Measurements from ENCODE around the gene HBA2. TPM values are rescaled to one million over a fixed set of nuclear protein-coding genes. Genes with fewer than 3 reads are reported as not detected.
"Not testable (repeated sequence)": the region's sequence is repeated elsewhere in the genome, so short reads cannot be mapped to it uniquely, and the experiment has no call there.

Gene HBA2
- total RNA-seq, 1 experiment from 2014 or later: 3.3 TPM

DNA sequence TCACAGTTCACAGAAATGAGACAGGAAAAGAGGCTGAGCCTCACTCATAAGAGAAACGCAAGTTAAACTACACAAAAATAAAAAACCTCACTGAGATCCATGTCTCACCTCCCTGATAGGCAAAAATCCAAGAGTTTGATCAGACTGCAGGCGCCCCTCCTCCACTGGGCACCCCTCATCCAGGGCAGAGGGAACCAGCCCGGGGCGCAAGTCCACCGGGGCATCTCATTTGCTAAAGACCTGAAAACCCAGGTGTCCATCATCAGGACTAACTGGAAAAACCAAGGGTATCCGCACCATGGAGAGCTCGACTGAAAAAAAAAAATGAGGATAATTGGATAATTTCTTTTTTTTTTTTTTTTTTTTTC lies 17.7 kb upstream of the HBA2 start:
- no peak for DNase-seq (ENCODE audit: low spot score)

DNA sequence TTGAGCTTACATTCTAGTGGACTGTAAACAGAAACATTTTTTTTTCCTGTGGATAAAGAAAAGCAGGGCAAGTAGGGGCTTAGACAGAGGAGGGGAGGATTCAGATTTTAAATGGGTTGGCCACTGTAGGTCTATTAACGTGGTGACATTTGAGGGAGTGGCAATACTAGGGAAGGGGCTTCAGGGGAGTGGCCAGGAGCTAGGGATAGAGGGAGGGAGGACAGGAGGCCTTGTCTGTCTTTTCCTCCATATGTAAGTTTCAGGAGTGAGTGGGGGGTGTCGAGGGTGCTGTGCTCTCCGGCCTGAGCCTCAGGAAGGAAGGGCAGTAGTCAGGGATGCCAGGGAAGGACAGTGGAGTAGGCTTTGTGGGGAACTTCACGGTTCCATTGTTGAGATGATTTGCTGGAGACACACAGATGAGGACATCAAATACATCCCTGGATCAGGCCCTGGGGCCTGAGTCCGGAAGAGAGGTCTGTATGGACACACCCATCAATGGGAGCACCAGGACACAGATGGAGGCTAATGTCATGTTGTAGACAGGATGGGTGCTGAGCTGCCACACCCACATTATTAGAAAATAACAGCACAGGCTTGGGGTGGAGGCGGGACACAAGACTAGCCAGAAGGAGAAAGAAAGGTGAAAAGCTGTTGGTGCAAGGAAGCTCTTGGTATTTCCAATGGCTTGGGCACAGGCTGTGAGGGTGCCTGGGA lies 13.4 kb upstream of the HBA2 start:
- DNase-seq (ENCODE audit: low spot score): no peak

- not testable (repeated sequence) for DNase-seq (ENCODE audit: low spot score)
These were observed 12.4 kb upstream of the HBA2 start for GRCh38 chr16:160242-160641.

DNA sequence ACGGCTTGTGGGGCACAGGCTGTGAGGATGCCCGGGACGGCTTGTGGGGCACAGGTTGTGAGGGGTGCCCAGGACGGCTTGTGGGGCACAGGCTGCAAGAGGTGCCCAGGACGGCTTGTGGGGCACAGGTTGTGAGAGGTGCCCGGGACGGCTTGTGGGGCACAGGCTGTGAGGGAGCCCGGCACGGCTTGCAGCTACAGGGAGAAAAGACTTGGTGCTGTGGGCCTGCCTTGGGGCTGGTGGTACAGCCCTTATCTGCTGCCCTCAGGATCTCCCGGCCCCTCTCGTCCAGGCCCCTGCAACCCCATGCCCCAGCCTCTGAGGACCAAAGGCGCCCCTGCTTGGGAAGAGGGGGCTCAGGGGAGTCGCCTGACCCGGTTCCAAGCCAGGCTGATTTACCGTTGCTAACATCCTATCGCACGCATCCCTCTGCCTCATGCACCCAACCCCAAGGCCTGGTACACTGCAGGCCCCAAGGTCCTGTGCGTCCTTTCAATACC lies 11.9 kb upstream of the HBA2 start:
- no peak for DNase-seq (ENCODE audit: low spot score)

- no peak for DNase-seq (ENCODE audit: low spot score)
These were observed 10.2 kb upstream of the HBA2 start for GRCh38 chr16:162271-162991.

DNA sequence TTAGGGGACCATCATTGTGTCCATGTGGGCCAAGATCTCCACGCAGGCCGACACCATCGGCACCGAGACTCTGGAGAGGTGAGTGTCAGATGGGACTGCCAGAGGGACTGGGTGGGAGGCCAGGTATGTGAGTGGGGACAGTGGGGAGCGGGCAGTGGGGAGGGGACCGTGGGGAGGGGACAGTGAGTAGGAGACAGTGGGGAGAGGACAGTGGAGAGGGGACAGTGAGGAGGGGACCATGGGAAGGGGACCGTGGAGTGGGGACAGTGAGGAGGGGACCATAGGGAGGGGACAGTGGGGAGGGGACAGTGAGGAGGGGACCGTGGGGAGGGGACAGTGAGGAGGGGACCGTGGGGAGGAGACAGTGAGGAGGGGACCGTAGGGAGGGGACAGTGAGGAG lies 9.5 kb upstream of the HBA2 start:
- not testable (repeated sequence) for DNase-seq (ENCODE audit: low spot score)

DNA sequence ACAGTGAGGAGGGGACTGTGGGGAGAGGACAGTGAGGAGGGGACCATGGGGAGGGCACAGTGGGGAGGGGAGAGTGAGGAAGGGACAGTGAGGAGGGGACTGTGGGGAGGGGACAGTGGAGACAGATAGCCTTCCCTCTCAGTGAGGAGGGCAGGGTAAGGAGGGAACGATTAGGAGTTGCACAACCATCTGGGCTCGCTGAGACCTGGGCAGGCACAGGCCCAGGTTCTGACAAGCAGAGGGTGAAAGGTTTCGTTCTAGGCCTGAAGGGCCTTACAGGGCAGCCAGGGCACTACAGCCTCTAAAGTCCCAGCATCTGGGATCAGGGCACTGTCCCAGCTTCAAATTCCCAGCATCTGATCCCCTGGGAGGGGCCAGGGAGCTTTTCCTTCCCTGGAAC lies 9.0 kb upstream of the HBA2 start:
- DNase-seq (ENCODE audit: low spot score): not testable (repeated sequence)

- not testable (repeated sequence) for DNase-seq (ENCODE audit: low spot score)
These were observed 8.4 kb upstream of the HBA2 start for GRCh38 chr16:164134-164823.

GRCh38 chr16:164827-165538 lies 7.7 kb upstream of the HBA2 start:
- no peak for DNase-seq (ENCODE audit: low spot score)

DNA sequence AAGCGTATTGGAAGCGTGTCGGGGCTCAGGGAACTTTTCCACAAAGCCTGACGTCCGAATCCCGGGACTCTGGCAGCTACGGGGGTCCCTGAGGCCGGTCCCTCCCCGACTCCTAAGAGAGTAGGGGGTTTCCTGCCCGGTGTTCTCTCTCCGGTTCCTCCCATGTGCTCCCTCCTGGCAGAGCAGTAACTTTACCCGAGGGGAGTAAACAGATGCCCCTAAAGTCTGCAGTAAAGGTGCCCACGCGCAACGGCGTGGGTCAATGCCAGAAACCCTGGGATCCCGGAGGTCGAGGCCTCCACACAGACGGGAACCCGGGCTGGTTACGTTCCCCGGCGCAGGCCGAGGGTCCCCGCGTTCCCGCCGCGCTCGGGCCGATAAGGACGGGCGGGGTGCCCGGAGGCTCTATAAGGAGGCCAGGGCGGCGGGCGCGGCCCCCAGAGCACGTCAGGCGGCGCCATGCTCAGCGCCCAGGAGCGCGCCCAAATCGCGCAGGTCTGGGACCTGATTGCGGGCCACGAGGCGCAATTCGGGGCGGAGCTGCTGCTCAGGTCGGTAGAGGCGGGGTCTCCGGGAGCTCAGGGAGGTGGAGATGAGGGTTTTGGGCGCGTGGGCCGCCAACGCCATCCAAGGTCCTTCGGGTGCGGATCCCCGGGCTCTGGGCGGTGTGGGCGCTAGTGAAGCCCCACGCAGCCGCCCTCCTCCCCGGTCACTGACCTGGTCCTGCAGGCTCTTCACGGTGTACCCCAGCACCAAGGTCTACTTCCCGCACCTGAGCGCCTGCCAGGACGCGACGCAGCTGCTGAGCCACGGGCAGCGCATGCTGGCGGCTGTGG lies 6.9 kb upstream of the HBA2 start, which contains the start of gene HBM:
TSS of gene HBM (plus strand) at position 440 of the 836 bp plus-strand sequence. CDS start at position 460, 20 bp downstream.
- no peak for DNase-seq (ENCODE audit: low spot score)

DNA sequence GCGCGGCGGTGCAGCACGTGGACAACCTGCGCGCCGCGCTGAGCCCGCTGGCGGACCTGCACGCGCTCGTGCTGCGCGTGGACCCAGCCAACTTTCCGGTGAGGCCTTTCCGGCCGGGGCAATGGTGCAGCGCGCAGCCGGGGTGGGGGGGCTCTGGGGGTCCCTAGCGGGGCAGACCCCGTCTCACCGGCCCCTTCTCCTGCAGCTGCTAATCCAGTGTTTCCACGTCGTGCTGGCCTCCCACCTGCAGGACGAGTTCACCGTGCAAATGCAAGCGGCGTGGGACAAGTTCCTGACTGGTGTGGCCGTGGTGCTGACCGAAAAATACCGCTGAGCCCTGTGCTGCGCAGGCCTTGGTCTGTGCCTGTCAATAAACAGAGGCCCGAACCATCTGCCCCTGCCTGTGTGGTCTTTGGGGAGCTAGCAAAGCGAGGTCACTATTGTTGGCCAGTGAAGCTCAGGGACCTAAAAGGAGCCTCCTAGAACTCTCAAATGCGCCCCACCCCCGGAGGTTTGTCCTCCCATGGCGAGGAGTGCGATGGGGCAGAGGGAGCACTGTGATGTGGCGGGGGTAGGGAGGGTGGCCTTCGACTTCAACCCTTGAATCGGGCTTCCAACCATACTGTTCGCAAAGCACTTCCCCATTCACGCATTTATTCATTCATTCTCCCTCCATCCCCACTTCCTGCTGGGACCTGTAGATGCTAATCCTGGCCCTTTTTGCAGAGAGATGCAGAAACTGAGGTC lies 6.1 kb upstream of the HBA2 start:
- no peak for DNase-seq (ENCODE audit: low spot score)

DNA sequence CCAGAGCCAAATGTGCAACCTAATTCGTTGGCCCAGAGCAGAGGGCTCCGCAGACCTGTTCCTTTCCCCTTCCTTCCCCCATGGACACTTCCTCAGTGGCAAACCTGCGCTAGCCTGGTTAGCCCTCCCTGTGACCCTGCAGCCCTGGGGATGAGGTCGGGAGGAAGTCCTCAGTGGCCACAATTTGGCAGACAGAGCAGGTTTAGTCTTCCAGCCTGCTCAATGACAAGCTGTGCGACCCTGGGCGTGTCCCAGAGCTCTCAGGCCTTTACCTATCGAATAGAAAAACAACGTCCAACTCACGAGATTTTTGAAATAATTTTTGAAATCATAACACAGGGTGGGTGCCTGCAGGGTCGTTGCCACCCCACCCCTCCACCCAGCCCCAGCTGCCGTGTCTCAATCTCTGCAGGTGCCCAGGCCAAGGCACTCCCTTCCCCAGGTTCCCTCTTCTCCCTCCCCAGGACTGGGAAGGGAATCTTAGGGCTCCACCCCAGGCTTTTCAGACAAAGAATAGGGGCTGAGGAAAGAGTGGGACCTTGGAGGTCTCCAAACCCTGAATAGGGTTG lies 5.5 kb upstream of the HBA2 start:
- DNase-seq (ENCODE audit: low spot score): no peak

GRCh38 chr16:168424-168823 lies 4.3 kb upstream of the HBA2 start:
- DNase-seq (ENCODE audit: low spot score): no peak

DNA sequence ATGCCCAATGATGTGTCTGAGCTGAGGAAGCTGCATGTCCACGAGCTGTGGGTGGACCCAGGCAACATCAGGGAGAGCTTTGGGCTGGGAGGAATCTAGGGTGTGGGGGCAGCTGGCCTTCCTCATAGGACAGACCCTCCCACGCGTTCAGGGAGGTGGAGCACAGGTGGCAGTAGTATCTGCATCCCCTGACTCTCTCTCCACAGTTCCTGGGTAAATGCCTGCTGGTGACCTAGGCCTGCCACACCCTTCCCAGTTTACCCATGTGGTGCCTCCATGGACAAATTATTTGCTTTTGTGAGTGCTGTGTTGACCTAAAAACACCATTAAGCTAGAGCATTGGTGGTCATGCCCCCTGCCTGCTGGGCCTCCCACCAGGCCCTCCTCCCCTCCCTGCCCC lies 3.7 kb upstream of the HBA2 start:
- no peak for DNase-seq (ENCODE audit: low spot score)

GRCh38 chr16:170088-170507 lies 2.6 kb upstream of the HBA2 start:
- DNase-seq (ENCODE audit: low spot score): not testable (repeated sequence)

- DNase-seq (ENCODE audit: low spot score): no peak
These were observed 1.9 kb upstream of the HBA2 start for GRCh38 chr16:170788-171187.

DNA sequence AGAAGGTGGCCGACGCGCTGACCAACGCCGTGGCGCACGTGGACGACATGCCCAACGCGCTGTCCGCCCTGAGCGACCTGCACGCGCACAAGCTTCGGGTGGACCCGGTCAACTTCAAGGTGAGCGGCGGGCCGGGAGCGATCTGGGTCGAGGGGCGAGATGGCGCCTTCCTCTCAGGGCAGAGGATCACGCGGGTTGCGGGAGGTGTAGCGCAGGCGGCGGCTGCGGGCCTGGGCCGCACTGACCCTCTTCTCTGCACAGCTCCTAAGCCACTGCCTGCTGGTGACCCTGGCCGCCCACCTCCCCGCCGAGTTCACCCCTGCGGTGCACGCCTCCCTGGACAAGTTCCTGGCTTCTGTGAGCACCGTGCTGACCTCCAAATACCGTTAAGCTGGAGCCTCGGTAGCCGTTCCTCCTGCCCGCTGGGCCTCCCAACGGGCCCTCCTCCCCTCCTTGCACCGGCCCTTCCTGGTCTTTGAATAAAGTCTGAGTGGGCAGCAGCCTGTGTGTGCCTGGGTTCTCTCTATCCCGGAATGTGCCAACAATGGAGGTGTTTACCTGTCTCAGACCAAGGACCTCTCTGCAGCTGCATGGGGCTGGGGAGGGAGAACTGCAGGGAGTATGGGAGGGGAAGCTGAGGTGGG lies 657 bp downstream of the HBA2 start:
- DNase-seq (ENCODE audit: low spot score): not testable (repeated sequence)

- not testable (repeated sequence) for DNase-seq (ENCODE audit: low spot score)
These were observed 1.5 kb downstream of the HBA2 start for GRCh38 chr16:173928-174769.
